ENCODE results near the gene C3orf18.

The C3orf18 gene

DNA sequence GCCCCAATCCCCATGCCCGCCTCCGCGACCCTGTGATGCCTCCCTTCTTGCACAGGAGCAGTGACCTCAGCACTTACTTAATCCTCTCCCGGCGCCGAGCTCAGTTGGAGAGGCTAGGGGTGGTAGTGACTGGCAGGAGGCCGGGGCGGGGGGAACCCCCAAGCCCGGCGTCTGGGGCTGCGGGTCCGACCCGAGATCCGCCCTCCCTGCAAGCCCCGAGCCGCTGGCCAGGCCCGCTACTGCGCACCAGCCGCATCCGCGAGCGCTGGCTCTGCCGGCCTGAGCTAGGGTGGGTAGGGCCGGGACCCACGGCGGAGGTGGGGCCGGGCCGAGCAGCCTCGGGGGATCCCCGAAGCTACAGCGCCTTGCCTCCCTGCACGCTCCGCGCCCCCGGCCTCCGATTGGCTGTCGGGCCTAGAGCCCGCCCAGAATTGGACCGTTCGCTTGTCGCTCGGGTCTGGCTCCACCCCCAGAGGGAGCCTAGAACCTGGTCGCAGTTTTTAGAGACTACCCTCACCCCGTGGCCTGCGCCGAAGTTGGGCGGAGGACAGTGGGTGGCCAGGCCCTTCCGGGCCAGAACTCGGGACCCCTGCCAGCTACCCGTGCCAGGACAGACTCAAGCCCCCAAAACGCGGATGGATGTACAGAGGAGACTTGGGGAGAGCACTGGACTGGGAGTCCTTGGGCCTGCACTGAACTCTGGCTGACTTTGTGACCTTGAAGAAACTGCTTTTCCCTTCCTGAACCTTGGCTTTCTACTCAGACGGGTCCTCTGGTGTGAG, at the start of gene C3orf18:
TSS of gene C3orf18 (minus strand) at position 362 of the 782 bp plus-strand sequence. CDS start 2,048 bp downstream, outside the sequence.
- H3K36me3 ChIP-seq (ENCODE audit: control insufficient read depth in 2 of 2, insufficient read depth in 2 of 2, low read length in 2 of 2): peaks cover 0 to 2% of the 10 kb centered on the region in 2 donors
- H3K4me3 ChIP-seq (ENCODE audit: low read length in 2 of 2): peak within 1 kb of the TSS; percentile 40 to 99
- H3K27ac ChIP-seq (ENCODE audit: low read length): peak within 1 kb of the TSS; percentile 85
- H3K4me1 ChIP-seq (ENCODE audit: control insufficient read depth, insufficient read depth, low read length): peaks cover 56% of the 10 kb centered on the region
- H3K27me3 ChIP-seq (ENCODE audit: control insufficient read depth in 1 of 2, insufficient read depth in 2 of 2, low read length in 2 of 2): no peaks in the 10 kb centered on the region
- peak within 1 kb of the TSS; percentile 66 to 86 for H3K9ac ChIP-seq (ENCODE audit: low read length in 2 of 2)
- H3K9me3 ChIP-seq (ENCODE audit: control insufficient read depth in 2 of 2, low read length in 2 of 2): no peaks in the 10 kb centered on the region

DNA sequence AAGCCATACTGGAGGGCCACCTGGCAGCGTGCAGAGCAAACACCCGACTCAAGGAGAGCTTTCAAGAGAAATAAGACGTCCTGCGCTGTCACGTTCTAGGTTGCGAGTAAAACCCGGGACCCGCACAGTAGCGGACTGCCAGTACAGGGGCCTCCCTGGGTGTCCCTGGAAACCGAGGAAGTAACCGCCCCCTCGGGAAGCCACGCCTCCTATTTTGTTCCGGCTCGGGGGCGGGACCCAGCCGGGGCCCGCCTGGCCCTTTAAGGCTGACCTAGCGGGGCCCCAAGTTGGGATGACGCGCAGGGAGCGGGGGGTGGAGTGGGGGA, 49.2 kb upstream of the C3orf18 start:
- H3K9me3 ChIP-seq (ENCODE audit: control insufficient read depth in 2 of 2, low read length in 2 of 2): no peaks in the 10 kb centered on the region
- H3K4me1 ChIP-seq (ENCODE audit: control insufficient read depth, insufficient read depth, low read length): peaks cover 46% of the 10 kb centered on the region
- peak overlapping the region; percentile 89 to 92 for H3K4me3 ChIP-seq (ENCODE audit: low read length in 2 of 2)
- peak overlapping the region; percentile 64 for H3K27ac ChIP-seq (ENCODE audit: low read length)
- no peaks in the 10 kb centered on the region for H3K27me3 ChIP-seq (ENCODE audit: control insufficient read depth in 1 of 2, insufficient read depth in 2 of 2, low read length in 2 of 2)
- peak overlapping the region; percentile 62 to 64 for H3K9ac ChIP-seq (ENCODE audit: low read length in 2 of 2)
- no peaks in the 10 kb centered on the region for H3K36me3 ChIP-seq (ENCODE audit: control insufficient read depth in 2 of 2, insufficient read depth in 2 of 2, low read length in 2 of 2)

DNA sequence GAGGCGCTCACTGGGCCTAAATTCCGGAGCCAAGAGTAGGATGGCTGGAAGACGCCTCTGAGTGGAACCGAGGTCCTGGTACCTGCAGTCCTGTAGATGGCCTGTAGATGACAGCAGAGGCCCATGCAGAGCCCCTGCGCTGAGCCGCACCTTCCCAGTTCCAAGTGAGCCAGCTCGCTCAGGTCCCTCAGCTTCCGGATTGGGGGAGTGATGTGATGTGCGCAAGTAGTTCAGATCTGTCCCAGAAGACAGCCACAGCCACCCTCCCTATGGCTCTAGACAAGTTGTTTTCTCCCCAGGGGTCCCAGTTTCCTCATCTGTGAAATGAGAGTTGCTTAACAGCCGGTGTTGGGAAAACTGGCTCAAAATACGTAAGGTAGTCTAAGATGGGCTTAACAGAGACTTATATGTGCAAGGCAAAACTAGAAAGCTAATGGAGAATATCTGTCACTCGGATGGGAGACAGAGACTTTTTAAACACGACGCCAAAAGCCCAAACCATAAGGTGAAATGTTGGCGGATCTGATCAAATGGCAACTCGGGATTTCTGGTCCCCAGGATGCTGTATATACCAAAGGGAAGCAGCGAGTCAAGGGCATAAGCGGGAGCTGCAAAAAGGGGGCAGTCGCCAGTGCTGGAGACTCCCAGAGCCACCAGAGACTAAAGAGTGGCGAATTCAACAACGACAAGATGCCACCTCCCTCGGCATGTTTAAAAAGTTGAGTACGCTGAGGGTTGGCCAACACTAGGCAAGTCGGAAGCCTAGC, 48.6 kb upstream of the C3orf18 start:
- peaks cover 50% of the 10 kb centered on the region for H3K4me1 ChIP-seq (ENCODE audit: control insufficient read depth, insufficient read depth, low read length)
- H3K4me3 ChIP-seq (ENCODE audit: low read length in 2 of 2): peak overlapping the region; percentile 89 to 92
- H3K36me3 ChIP-seq (ENCODE audit: control insufficient read depth in 2 of 2, insufficient read depth in 2 of 2, low read length in 2 of 2): no peaks in the 10 kb centered on the region
- H3K9ac ChIP-seq (ENCODE audit: low read length in 2 of 2): peak overlapping the region; percentile 62 to 64
- H3K27me3 ChIP-seq (ENCODE audit: control insufficient read depth in 1 of 2, insufficient read depth in 2 of 2, low read length in 2 of 2): no peaks in the 10 kb centered on the region
- no peaks in the 10 kb centered on the region for H3K9me3 ChIP-seq (ENCODE audit: control insufficient read depth in 2 of 2, low read length in 2 of 2)
- peak overlapping the region; percentile 64 for H3K27ac ChIP-seq (ENCODE audit: low read length)

DNA sequence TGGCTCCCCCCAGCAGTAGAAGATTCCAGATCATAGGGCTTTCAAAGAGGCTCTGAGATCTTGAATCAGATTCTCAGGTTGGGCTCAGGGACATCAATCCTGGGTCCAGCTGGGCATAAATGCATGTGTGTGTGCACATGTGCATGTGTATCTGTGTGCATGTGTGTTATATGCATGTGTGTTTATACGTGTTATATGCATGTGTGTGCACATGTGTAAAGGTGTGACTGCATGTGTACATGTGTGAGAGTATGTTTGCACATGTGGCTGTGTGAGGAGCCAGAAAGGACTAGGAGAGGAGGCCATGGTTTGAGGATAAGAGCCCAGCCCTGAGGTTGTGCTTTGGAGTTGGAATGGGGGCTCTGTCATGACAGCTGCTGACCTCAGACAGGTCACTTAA, 47.6 kb upstream of the C3orf18 start:
- no peak overlapping the region for H3K9ac ChIP-seq (ENCODE audit: low read length in 2 of 2)
- peaks cover 60% of the 10 kb centered on the region for H3K4me1 ChIP-seq (ENCODE audit: control insufficient read depth, insufficient read depth, low read length)
- H3K27ac ChIP-seq (ENCODE audit: low read length): no peak overlapping the region
- H3K27me3 ChIP-seq (ENCODE audit: control insufficient read depth in 1 of 2, insufficient read depth in 2 of 2, low read length in 2 of 2): no peaks in the 10 kb centered on the region
- H3K4me3 ChIP-seq (ENCODE audit: low read length in 2 of 2): no peak overlapping the region
- H3K9me3 ChIP-seq (ENCODE audit: control insufficient read depth in 2 of 2, low read length in 2 of 2): no peaks in the 10 kb centered on the region
- H3K36me3 ChIP-seq (ENCODE audit: control insufficient read depth in 2 of 2, insufficient read depth in 2 of 2, low read length in 2 of 2): no peaks in the 10 kb centered on the region

DNA sequence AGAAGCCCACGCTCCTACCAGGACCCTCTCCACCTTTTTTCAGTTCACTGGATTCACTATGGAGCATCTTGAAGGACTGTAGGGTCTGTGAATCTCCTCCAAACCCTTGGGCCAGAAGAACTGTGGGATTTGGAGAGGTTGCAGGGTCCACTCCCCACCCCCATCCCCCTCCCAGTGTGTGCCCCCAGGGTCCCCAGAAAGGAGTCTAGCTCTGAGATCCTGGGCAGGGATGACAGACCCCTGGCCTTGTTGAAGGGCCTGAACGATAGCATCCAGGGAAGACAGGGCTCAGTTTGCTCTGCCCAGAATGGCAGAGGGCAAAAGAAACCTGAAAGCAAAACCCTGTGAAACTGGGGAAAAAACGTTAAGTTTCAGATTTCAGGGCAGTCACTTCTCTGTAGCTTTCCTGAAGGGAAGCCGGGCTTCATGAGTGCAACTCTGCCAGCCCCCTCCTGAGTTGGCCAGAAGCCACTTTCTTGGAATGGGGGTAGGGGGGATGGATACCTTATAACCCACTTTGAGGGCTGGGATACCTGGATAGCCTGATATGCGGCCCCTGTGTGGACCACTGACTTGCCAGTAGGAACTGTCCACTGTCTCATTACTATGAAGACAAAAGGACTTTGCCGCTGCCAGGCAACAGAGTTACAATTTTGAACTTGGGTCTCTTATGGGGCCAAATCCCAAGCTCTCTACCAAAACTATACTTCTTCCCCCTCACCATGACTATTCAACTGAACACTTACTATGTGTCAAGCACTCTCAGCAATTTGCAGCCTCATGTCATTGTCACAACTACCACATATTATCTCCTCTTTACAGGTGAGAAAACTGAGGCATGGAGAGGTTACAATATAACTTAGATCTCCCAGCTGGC, 45.7 kb upstream of the C3orf18 start:
- peak overlapping the region in 1 of 2 donors; percentile 85 for H3K4me3 ChIP-seq (ENCODE audit: low read length in 2 of 2)
- no peaks in the 10 kb centered on the region for H3K9me3 ChIP-seq (ENCODE audit: control insufficient read depth in 2 of 2, low read length in 2 of 2)
- peaks cover 60% of the 10 kb centered on the region for H3K4me1 ChIP-seq (ENCODE audit: control insufficient read depth, insufficient read depth, low read length)
- H3K27ac ChIP-seq (ENCODE audit: low read length): no peak overlapping the region
- H3K9ac ChIP-seq (ENCODE audit: low read length in 2 of 2): peak overlapping the region in 1 of 2 donors; percentile 69
- no peaks in the 10 kb centered on the region for H3K27me3 ChIP-seq (ENCODE audit: control insufficient read depth in 1 of 2, insufficient read depth in 2 of 2, low read length in 2 of 2)
- H3K36me3 ChIP-seq (ENCODE audit: control insufficient read depth in 2 of 2, insufficient read depth in 2 of 2, low read length in 2 of 2): peaks cover 0 to 1% of the 10 kb centered on the region in 2 donors

DNA sequence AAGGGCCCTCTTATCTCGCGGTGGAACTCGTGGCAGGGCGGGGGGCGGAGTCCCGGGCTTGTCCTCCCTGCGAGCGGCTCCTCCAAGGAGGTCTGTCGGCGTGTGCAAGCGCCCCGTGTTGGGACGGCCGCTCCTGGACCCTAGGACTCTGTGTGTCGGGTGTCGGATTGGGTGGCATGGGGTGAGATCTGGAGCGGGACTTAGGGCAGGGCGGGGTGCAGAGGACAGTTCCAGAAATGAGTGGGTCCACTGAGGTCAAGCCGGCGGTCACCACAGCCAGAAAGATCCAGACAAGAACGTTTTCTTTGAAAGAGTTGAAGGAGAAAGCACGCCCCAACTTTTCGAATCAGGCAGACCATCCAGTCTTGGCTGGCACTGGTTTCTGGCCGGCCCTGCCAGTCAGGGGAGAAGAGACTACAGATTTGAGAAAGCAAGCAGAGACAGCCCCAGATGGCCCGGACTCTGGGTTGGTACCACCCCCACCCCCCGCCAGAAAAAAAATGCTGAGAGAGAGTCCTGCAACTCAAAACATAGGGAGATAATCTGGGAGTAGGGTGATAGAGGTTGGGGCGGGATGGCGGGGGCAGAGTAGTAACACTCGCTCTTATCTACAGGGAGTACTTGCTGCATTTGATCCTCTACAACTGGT, 44.8 kb upstream of the C3orf18 start:
- Histone ChIP-seq H3K9ac (ENCODE audit: low read length in 2 of 2) (peak overlapping the region; percentile 58 to 69), H3K36me3 (ENCODE audit: control insufficient read depth in 2 of 2, insufficient read depth in 2 of 2, low read length in 2 of 2) (peaks cover 2 to 6% of the 10 kb centered on the region in 2 donors), H3K4me3 (ENCODE audit: low read length in 2 of 2) (peak overlapping the region; percentile 61 to 85), H3K4me1 (ENCODE audit: control insufficient read depth, insufficient read depth, low read length) (peaks cover 53% of the 10 kb centered on the region), H3K27ac (ENCODE audit: low read length) (peak overlapping the region; percentile 62), H3K27me3 (ENCODE audit: control insufficient read depth in 1 of 2, insufficient read depth in 2 of 2, low read length in 2 of 2) (no peaks in the 10 kb centered on the region), H3K9me3 (ENCODE audit: control insufficient read depth in 2 of 2, low read length in 2 of 2) (no peaks in the 10 kb centered on the region)

DNA sequence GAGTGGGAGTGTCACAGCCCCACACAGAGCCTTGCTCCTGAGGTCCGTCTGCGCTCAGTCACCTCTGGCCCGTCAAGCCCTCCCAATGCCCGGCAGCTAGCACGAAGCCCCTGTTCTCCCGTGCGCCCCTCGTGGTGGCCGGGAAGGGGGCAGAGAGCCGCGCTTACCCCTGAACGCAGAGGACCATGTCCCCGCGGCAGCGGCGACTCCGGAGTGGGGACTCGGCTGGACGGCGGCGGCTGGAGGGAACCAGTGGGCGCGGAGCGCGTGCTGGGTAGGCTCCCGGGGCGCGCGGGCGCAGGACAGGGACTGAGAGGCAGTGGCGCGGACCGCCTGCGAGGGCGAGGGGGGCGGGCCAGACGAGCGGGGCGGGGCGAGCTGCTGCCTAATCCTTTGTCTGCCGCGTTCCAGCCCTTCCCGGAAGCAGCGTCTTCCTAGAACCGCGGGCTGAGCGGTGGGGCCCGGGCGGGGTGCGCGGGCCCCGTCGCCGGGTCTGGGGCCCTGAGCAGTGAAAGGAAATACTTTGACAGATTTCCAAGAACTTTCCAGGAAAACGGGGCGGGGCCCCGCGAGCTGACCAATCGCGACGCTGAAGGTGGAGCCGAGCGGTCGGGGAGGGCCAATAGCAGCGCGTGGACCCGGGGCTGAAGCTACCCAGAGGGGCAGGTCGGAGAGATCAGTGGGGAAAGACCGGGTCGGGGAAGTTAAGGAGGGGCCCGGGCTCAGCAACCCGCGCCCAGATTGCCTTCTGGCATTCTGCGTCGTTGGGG, 44.1 kb upstream of the C3orf18 start, which contains the start of gene CISH:
TSS of gene CISH (minus strand) at position 311 of the 770 bp plus-strand sequence. CDS start at position 187, 124 bp downstream.
- Histone ChIP-seq H3K27ac (ENCODE audit: low read length) (peak within 1 kb of the TSS; percentile 62), H3K4me3 (ENCODE audit: low read length in 2 of 2) (peak within 1 kb of the TSS; percentile 63 to 85), H3K9ac (ENCODE audit: low read length in 2 of 2) (peak within 1 kb of the TSS; percentile 69 to 76), H3K9me3 (ENCODE audit: control insufficient read depth in 2 of 2, low read length in 2 of 2) (no peaks in the 10 kb centered on the region), H3K36me3 (ENCODE audit: control insufficient read depth in 2 of 2, insufficient read depth in 2 of 2, low read length in 2 of 2) (peaks cover 4 to 11% of the 10 kb centered on the region in 2 donors), H3K4me1 (ENCODE audit: control insufficient read depth, insufficient read depth, low read length) (peaks cover 51% of the 10 kb centered on the region), H3K27me3 (ENCODE audit: control insufficient read depth in 1 of 2, insufficient read depth in 2 of 2, low read length in 2 of 2) (no peaks in the 10 kb centered on the region)

DNA sequence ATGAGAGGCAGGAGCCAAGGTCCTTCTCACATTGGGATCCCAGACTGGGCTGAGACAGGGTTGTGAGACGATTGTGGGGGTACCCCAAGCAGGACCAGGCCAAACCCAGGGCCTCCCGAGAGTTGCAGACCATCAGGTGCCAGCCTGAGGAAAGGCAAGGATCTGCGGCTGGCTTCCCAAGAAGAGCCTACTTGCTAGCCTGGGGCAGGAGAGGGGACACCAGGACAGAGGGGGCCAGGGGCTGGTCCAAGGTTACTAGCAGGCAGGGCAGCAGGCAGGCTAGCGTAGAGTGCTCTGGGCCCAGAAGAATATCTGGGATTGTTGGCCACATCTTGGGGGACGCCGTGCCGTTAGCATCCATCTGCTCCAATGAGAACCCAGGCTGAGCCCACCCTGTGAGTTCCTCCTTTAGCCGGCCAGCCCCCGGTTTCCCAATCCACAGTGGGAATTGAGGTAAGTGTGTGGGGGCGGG, 43.5 kb upstream of the C3orf18 start:
- Histone ChIP-seq H3K27ac (ENCODE audit: low read length) (peak overlapping the region; percentile 62), H3K4me3 (ENCODE audit: low read length in 2 of 2) (peak overlapping the region; percentile 63 to 85), H3K9me3 (ENCODE audit: control insufficient read depth in 2 of 2, low read length in 2 of 2) (no peaks in the 10 kb centered on the region), H3K9ac (ENCODE audit: low read length in 2 of 2) (peak overlapping the region; percentile 69 to 76), H3K4me1 (ENCODE audit: control insufficient read depth, insufficient read depth, low read length) (peaks cover 45% of the 10 kb centered on the region), H3K36me3 (ENCODE audit: control insufficient read depth in 2 of 2, insufficient read depth in 2 of 2, low read length in 2 of 2) (peaks cover 4 to 12% of the 10 kb centered on the region in 2 donors), H3K27me3 (ENCODE audit: control insufficient read depth in 1 of 2, insufficient read depth in 2 of 2, low read length in 2 of 2) (no peaks in the 10 kb centered on the region)

DNA sequence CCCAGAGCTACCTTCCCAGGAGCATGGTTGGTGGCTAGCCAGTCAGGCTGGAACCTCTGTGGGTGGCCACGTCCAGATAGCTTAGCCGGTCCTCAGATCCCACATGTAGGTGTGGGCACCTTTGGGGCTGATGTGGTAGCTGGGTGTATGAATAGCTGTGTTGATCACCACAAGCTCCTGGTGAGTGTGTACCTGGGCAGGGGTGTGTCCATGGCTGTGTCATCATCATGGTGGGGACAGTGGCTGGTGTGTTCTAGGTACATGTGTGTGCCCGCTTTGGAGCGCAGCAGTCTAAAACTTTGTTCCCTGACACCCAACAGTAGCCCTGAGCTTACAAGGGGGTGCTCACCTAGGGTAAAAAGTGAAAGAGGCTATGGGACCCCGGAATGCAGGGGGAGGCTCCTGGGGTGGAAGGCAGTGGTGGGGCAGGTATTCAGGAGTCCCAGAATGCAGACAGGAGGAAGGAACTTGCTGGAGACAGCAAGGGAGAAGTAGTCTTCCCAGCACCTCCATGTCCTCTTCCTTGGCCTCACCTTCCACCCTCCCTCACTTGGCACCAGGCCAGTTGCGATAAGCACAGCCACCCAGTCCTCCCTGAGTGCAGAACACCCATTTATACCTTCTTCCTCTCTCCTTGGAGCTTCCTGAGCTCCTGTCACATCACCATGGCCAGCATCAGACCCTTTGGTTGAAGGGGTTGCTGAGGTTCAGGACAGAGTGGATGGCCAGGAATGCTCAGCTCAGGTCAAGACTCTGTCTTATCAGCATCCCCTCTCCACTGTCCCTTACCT, 42.8 kb upstream of the C3orf18 start:
- H3K9ac ChIP-seq (ENCODE audit: low read length in 2 of 2): peak overlapping the region; percentile 69 to 76
- H3K27ac ChIP-seq (ENCODE audit: low read length): no peak overlapping the region
- peaks cover 43% of the 10 kb centered on the region for H3K4me1 ChIP-seq (ENCODE audit: control insufficient read depth, insufficient read depth, low read length)
- peak overlapping the region; percentile 63 to 85 for H3K4me3 ChIP-seq (ENCODE audit: low read length in 2 of 2)
- no peaks in the 10 kb centered on the region for H3K27me3 ChIP-seq (ENCODE audit: control insufficient read depth in 1 of 2, insufficient read depth in 2 of 2, low read length in 2 of 2)
- H3K36me3 ChIP-seq (ENCODE audit: control insufficient read depth in 2 of 2, insufficient read depth in 2 of 2, low read length in 2 of 2): peaks cover 5 to 13% of the 10 kb centered on the region in 2 donors
- H3K9me3 ChIP-seq (ENCODE audit: control insufficient read depth in 2 of 2, low read length in 2 of 2): no peaks in the 10 kb centered on the region
